GM06990 (cell line): ENCODE data around the gene APOC1.

Source experiments
- DNase-seq: peaks from one replicate; pipeline ENCODE4 v3.0.0-alpha.2; 2011; ENCODE audit not compliant: insufficient read length; ENCODE audit errors: extremely low read depth
- H3K27me3 ChIP-seq: replicated peaks from 2 replicates; pipeline ENCODE4 v1.6.0; 2011; ENCODE audit warnings: low read length; ENCODE audit not compliant: control insufficient read depth, insufficient read depth
- H3K36me3 ChIP-seq: 2 replicates; pipeline ENCODE4 v1.5.1; 2011; ENCODE audit warnings: low read length; ENCODE audit not compliant: control insufficient read depth, insufficient read depth
- H3K4me3 ChIP-seq: replicated peaks from 2 replicates; pipeline ENCODE4 v1.5.1; 2011; ENCODE audit warnings: low read depth, mild to moderate bottlenecking, control low read depth, low read length
- CTCF ChIP-seq: IDR thresholded peaks from 2 replicates; pipeline ENCODE4 v1.5.1; 2011; ENCODE audit warnings: low read length, control low read depth, mild to moderate bottlenecking, inconsistent platforms; ENCODE audit not compliant: insufficient read depth, poor library complexity, severe bottlenecking

The APOC1 gene

GRCh38 chr19:44939668-44940067 lies 25.3 kb downstream of the APOC1 start:
- no peak for TF ChIP-seq CTCF
- H3K4me3 ChIP-seq = no peak overlapping the region
- DNase-seq = no peak
- no peaks in the 10 kb centered on the region for H3K36me3 ChIP-seq
- peaks cover 1% of the 10 kb centered on the region; the same call in 1 of the 2 replicates for H3K27me3 ChIP-seq

GRCh38 chr19:44942067-44942571 lies 27.7 kb downstream of the APOC1 start, which contains the start of gene APOC4:
APOC4 (plus strand) TSS chr19:44942237; CDS start chr19:44942278, 41 bp downstream.
- Histone ChIP-seq H3K36me3 (no peaks in the 10 kb centered on the region), H3K4me3 (no peak within 1 kb of the TSS), H3K27me3 (no peaks in the 10 kb centered on the region)
- TF ChIP-seq CTCF = no peak
- DNase-seq = no peak

- Histone ChIP-seq H3K36me3 (no peaks in the 10 kb centered on the region), H3K27me3 (no peaks in the 10 kb centered on the region), H3K4me3 (no peak overlapping the region)
- TF ChIP-seq CTCF = peak; percentile 25
- peak; percentile 59 for DNase-seq
Observed at GRCh38 chr19:44943801-44944249, 29.4 kb downstream of the APOC1 start.

GRCh38 chr19:44947041-44947581 lies 32.7 kb downstream of the APOC1 start:
- no peak for DNase-seq
- Histone ChIP-seq H3K36me3 (no peaks in the 10 kb centered on the region), H3K4me3 (no peak overlapping the region), H3K27me3 (no peaks in the 10 kb centered on the region)
- no peak for TF ChIP-seq CTCF

GRCh38 chr19:44948237-44948636 lies 33.8 kb downstream of the APOC1 start:
- Histone ChIP-seq H3K4me3 (no peak overlapping the region), H3K36me3 (no peaks in the 10 kb centered on the region), H3K27me3 (no peaks in the 10 kb centered on the region)
- no peak for DNase-seq
- TF ChIP-seq CTCF = no peak

- no peak for TF ChIP-seq CTCF
- H3K27me3 ChIP-seq = no peaks in the 10 kb centered on the region
- no peaks in the 10 kb centered on the region for H3K36me3 ChIP-seq
- no peak for DNase-seq
- no peak overlapping the region for H3K4me3 ChIP-seq
Observed at GRCh38 chr19:44948763-44949374, 34.5 kb downstream of the APOC1 start.
